NCI-H748 (cell line): ENCODE results near the gene B4GALNT3.
"Not testable (repeated sequence)": the region's sequence is repeated elsewhere in the genome, so short reads cannot be mapped to it uniquely, and the experiment has no call there.

Experiments
- DNase-seq: peaks from one replicate; lab custom pipeline; 2025; ENCODE audit not compliant: unreplicated experiment; lab: John Stamatoyannopoulos, UW

The B4GALNT3 gene

GRCh38 chr12:459430-460258 is at the start of gene B4GALNT3:
B4GALNT3 (plus strand) TSS chr12:459939; CDS start chr12:460377, 438 bp downstream.
- DNase-seq, result peak; percentile 76

GRCh38 chr12:414859-415258 is 44.9 kb upstream of the B4GALNT3 start:
- no peak for DNase-seq

- no peak for DNase-seq
Observed at GRCh38 chr12:418432-418831, 41.3 kb upstream of the B4GALNT3 start.

- DNase-seq, result no peak
Observed at GRCh38 chr12:422526-422925, 37.2 kb upstream of the B4GALNT3 start.

DNA sequence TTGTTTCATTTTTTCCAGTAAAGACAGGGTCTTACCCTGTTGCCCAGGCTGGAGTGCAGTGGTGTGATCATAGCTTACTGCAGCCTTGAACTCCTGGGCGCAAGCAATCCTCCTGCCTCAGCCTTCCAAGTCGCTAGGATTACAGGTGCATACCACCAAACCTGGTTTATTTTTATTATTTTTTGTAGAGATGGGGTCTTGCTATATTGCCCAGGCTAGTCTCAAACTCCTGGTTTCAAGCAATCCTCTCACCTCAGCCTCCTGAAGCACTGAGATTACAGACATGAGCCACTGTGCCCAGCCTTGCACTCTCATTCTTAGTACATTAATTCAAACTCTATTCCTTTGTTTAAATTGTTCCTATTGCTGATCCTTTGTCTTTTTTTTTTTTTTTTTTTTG is 24.0 kb upstream of the B4GALNT3 start:
- DNase-seq, result not testable (repeated sequence)

- DNase-seq, result peak; percentile 8
Observed at GRCh38 chr12:442235-442884, 17.4 kb upstream of the B4GALNT3 start.

GRCh38 chr12:447141-447540 is 12.6 kb upstream of the B4GALNT3 start:
- DNase-seq, result no peak

- DNase-seq, result no peak
Observed at GRCh38 chr12:449203-449602, 10.5 kb upstream of the B4GALNT3 start.

DNA sequence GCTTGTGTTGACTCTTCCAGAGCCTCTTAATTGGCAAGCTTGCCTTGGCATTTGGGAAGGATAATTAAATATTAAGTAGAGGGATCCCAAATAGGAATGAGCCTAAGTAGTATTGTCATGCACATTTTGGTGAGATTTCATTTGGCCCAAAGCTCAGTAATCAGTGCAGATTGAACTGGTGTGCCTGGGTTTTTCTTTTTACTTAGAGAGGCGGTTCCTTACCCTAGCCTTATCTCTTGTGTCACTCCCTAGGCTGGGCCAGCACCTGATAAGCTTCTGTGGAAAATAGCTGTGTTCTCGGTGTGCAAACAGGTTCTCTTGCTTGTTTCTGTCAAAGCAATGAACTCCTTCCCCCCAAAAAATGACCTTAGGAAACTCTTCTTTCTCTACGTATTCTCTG is 9.3 kb upstream of the B4GALNT3 start:
- no peak for DNase-seq

GRCh38 chr12:452667-453210 is 7.0 kb upstream of the B4GALNT3 start:
- DNase-seq, result peak; percentile 14

GRCh38 chr12:454833-455232 is 4.9 kb upstream of the B4GALNT3 start:
- no peak for DNase-seq

DNA sequence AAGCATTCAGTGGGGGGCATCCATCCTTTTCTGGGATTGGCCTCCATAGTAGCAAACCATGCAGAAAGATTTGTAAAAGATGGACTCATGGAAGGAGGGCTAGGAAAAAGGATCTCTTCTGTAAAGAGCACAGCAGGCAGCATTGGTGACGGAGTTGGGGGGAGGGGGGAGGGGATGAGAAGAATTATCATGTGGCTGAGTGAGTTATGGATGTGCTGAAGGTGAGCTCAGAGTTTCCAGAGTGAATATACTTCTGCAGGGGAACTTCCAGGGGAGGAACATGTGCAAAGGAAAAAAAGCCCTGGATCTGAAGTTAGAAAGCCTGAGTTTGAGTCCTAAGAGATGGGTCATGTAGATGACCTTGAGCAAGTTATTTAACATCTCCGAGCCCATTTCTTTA is 3.9 kb upstream of the B4GALNT3 start:
- DNase-seq, result no peak

- no peak for DNase-seq
Observed at GRCh38 chr12:457676-458075, 2.1 kb upstream of the B4GALNT3 start.

DNA sequence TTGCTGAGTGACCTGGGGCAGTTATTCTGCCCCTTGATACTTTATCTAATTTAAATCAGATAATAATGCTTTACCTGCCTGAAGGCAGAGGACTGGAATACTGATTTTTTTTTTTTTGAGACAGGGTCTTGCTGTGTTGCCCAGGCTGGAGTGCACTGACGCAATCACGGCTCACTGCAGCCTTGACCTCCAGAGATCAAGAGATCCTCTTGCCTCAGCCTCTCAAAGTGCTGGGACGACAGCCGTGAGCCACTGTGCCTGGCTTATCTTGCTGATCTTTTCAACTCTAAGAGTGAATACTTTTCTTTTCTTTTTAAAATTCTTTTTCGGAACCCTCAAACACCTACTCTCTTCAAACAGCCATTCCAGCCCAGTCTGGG is 699 bp upstream of the B4GALNT3 start:
- no peak for DNase-seq

- peak; percentile 50 for DNase-seq
Observed at GRCh38 chr12:460261-461230, 807 bp downstream of the B4GALNT3 start.

- no peak for DNase-seq
Observed at GRCh38 chr12:461425-461824, 1.7 kb downstream of the B4GALNT3 start.

- DNase-seq, result peak; percentile 37
Observed at GRCh38 chr12:462936-463705, 3.4 kb downstream of the B4GALNT3 start.

- no peak for DNase-seq
Observed at GRCh38 chr12:464484-465267, 4.9 kb downstream of the B4GALNT3 start.

DNA sequence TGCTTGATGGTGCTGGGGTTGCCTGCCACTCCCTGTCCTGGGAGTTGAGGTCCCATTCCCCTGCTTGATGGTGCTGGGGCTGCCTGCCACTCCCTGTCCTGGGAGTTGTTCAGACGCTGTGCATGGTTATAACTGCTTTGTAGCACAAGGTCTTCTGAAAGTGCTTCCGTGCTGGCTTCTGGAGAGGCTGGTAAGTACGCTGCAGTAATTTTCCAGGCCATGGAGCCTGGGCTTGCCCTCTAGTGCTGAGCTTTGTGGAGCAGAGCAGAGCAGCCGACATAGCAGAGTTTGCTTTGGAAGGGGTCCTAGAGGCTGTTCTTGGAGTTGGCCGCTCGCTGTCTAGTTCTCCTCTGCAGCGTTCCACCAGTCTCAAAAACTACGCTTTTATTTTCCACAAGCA is 6.3 kb downstream of the B4GALNT3 start:
- DNase-seq, result no peak

DNA sequence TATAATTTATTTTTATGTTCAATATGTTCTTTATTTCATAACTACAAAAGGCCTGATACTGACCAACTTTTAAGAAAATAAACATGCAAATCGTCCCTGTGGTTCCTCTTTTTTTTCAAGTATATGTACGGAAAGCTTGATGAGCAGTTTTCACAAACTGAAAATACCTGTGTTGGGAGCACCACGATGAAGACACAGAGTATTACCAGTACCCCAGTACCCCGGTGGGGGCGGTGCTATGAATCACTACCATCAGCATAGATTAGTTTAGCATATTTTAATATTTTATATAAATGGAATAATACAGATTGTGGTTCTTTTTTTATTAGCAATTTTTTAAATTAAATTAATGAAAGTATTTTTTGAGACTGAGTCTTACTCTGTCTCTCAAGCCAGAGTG is 7.0 kb downstream of the B4GALNT3 start:
- DNase-seq, result no peak
